SJSA1 (cell line): ENCODE data around the gene SCART1. TPM values are rescaled to one million over a fixed set of nuclear protein-coding genes. Genes with fewer than 3 reads are reported as not detected.
"Not testable (repeated sequence)": the region's sequence is repeated elsewhere in the genome, so short reads cannot be mapped to it uniquely, and the experiment has no call there.

Experiments used
- DNase-seq, 2 experiments: peaks; one replicate each; pipeline ENCODE4 v3.0.0-alpha.2; 2015 to 2020; ENCODE audit warnings: low spot score in 2 of 2, low read depth in 1 of 2
- H3K27ac ChIP-seq: fragments of 250-450 bp; sonication (Bioruptor Pico); 2 replicates; pipeline ENCODE4 v1.5.1; 2020; ENCODE audit warnings: mild to moderate bottlenecking, moderate library complexity
- H3K27me3 ChIP-seq: fragments of 250-450 bp; sonication (Bioruptor Pico); replicated peaks from 2 replicates; pipeline ENCODE4 v1.5.1; 2020; ENCODE audit warnings: mild to moderate bottlenecking, moderate library complexity
- H3K36me3 ChIP-seq: fragments of 250-450 bp; sonication (Bioruptor Pico); 2 replicates; pipeline ENCODE4 v1.5.1; 2020; ENCODE audit warnings: mild to moderate bottlenecking
- H3K4me1 ChIP-seq: fragments of 250-450 bp; sonication (Bioruptor Pico); replicated peaks from 2 replicates; pipeline ENCODE4 v1.6.1; 2021; ENCODE audit warnings: mild to moderate bottlenecking
- H3K4me3 ChIP-seq: fragments of 250-450 bp; sonication (Bioruptor Pico); 2 replicates; pipeline ENCODE4 v1.5.1; 2020; ENCODE audit warnings: mild to moderate bottlenecking
- H3K9me3 ChIP-seq: fragments of 250-450 bp; sonication (Bioruptor Pico); replicated peaks from 2 replicates; pipeline ENCODE4 v1.5.1; 2020; ENCODE audit warnings: mild to moderate bottlenecking
- total RNA-seq: library from RNA; depleted of rRNA; stranded (reverse); fragments of >200 nt; shearing (Covaris generic); gene quantifications from 2 replicates; pipeline ENCODE4 v1.2.3, GENCODE V29; 2014

SCART1 gene
- total RNA-seq, 1 experiment from 2014 or later = 0.18 TPM

GRCh38 chr10:133484818-133485217 lies 31.1 kb downstream of the SCART1 start:
- no peak for DNase-seq
- no peak overlapping the region for H3K4me3 ChIP-seq
- no peaks in the 10 kb centered on the region for H3K4me1 ChIP-seq
- no peaks in the 10 kb centered on the region for H3K27me3 ChIP-seq
- no peak overlapping the region for H3K27ac ChIP-seq
- no peaks in the 10 kb centered on the region; the same call in 1 of the 2 replicates for H3K9me3 ChIP-seq
- H3K36me3 ChIP-seq = no peaks in the 10 kb centered on the region

DNA sequence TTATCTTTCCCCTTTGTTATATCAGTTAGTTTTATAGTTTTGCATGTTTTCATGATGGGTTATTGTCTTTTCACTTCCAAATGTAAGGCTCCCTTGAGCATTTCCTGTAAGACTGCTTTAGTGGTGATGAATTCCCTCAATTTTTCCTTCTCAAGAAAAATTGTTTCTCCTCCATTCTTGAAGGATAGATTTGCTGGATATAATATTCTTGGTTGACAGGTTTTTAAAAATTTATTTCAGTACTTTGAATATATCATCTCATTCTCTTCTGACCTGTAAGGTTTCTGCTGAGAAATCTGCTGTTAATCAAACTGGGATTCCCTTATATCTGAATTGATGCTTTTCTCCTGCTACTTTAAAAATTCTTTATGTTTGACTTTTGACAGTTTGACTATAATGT lies 33.3 kb downstream of the SCART1 start:
- Histone ChIP-seq H3K4me1 (no peaks in the 10 kb centered on the region), H3K4me3 (no peak overlapping the region)
- no peak for DNase-seq

DNA sequence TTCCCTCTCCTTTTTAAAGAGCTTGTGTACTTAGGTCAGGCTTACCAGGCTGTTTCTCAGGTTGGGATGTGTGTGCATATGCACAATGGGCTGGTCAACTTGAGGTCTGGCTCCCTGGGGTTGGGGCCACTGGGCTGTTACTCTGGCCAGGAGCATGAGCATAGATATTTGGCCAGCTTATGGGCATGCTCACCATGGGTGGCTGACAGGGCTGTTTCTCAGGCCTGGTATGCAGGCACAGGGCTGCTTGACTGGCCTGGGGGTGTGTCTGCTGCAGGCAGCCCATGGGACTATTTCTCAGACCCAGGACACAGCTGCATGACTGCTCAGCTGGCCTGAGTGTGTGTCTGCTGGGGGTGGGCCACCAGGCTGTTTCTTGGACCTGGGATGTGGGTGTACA lies 34.6 kb downstream of the SCART1 start:
- Histone ChIP-seq H3K36me3 (no peaks in the 10 kb centered on the region), H3K27ac (no peak overlapping the region)
- DNase-seq = no peak

More for the DNA sequence above, 33.3 kb downstream of the SCART1 start:
- no peaks in the 10 kb centered on the region; the same call in 1 of the 2 replicates for H3K9me3 ChIP-seq
- no peak overlapping the region for H3K27ac ChIP-seq
- H3K27me3 ChIP-seq = no peaks in the 10 kb centered on the region
- H3K36me3 ChIP-seq = no peaks in the 10 kb centered on the region

GRCh38 chr10:133489816-133490588 lies 36.3 kb downstream of the SCART1 start:
- H3K27me3 ChIP-seq = no peaks in the 10 kb centered on the region
- DNase-seq = no peak
- no peaks in the 10 kb centered on the region for H3K9me3 ChIP-seq
- no peaks in the 10 kb centered on the region for H3K4me1 ChIP-seq
- H3K4me3 ChIP-seq = no peak overlapping the region
- H3K36me3 ChIP-seq = no peaks in the 10 kb centered on the region
- no peak overlapping the region for H3K27ac ChIP-seq

More for the DNA sequence above, 34.6 kb downstream of the SCART1 start:
- no peak overlapping the region for H3K4me3 ChIP-seq
- H3K9me3 ChIP-seq = no peaks in the 10 kb centered on the region; the same call in 1 of the 2 replicates
- H3K27me3 ChIP-seq = no peaks in the 10 kb centered on the region
- H3K4me1 ChIP-seq = no peaks in the 10 kb centered on the region

DNA sequence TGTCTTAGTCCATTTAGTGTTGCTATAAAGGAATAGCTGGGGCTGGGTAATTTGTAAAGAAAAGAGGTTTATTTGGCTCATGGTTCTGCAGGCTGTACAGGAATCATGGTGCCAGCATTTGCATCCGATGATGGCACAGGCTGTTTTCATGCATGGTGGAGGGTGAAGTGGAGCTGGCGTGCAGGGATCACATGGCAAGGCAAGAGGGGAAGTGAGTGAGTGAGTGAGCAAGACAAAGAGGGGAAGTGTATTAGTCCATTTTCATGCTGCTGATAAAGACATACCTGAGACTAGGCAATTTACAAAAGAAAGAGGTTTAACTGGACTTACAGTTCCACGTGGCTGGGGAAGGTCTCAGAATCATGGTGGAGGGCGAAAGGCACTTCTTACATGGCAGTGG lies 39.8 kb downstream of the SCART1 start:
- DNase-seq, H3K4me1 ChIP-seq, H3K27me3 ChIP-seq, H3K27ac ChIP-seq, H3K9me3 ChIP-seq, H3K36me3 ChIP-seq, H3K4me3 ChIP-seq: not testable (repeated sequence)

DNA sequence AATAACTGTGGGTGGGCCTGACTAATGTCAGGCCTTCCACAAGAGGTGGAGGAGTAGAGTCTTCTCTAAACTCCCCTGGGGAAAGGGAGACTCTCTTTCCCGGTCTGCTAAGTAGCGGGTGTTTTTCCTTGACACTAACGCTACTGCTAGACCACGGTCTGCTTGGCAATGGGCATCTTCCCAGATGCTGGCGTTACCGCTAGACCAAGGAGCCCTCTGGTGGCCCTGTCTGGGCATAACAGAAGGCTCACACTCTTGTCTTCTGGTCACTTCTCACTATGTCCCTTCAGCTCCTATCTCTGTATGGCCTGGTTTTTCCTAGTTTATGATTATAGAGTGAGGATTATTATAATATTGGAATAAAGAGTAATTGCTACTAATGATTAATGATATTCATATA lies 43.6 kb downstream of the SCART1 start:
- H3K27ac ChIP-seq, H3K36me3 ChIP-seq, H3K27me3 ChIP-seq, H3K4me3 ChIP-seq, H3K9me3 ChIP-seq, H3K4me1 ChIP-seq, DNase-seq: not testable (repeated sequence)

- not testable (repeated sequence) for H3K9me3 ChIP-seq, H3K36me3 ChIP-seq, DNase-seq, H3K27ac ChIP-seq, H3K27me3 ChIP-seq, H3K4me1 ChIP-seq, H3K4me3 ChIP-seq
Measured at GRCh38 chr10:133499176-133499575, 45.4 kb downstream of the SCART1 start.

GRCh38 chr10:133500897-133501296 lies 47.2 kb downstream of the SCART1 start:
- H3K27ac ChIP-seq, H3K4me3 ChIP-seq, DNase-seq, H3K36me3 ChIP-seq, H3K4me1 ChIP-seq, H3K27me3 ChIP-seq, H3K9me3 ChIP-seq: not testable (repeated sequence)

- no peak for DNase-seq
- Histone ChIP-seq H3K27ac (no peak overlapping the region), H3K36me3 (no peaks in the 10 kb centered on the region), H3K9me3 (no peaks in the 10 kb centered on the region), H3K27me3 (0 out of 2 replicates have a peak, but pooled peaks cover 3% of the 10 kb centered on the region), H3K4me1 (no peaks in the 10 kb centered on the region), H3K4me3 (no peak overlapping the region)
Measured at GRCh38 chr10:133509700-133510099, 56.0 kb downstream of the SCART1 start.

- no peak for DNase-seq
- no peak overlapping the region for H3K27ac ChIP-seq
- H3K4me3 ChIP-seq = no peak overlapping the region
- H3K4me1 ChIP-seq = no peaks in the 10 kb centered on the region
- 0 out of 2 replicates have a peak, but pooled peaks cover 3% of the 10 kb centered on the region for H3K27me3 ChIP-seq
- H3K9me3 ChIP-seq = no peaks in the 10 kb centered on the region
- no peaks in the 10 kb centered on the region for H3K36me3 ChIP-seq
Measured at GRCh38 chr10:133511408-133511807, 57.7 kb downstream of the SCART1 start.

GRCh38 chr10:133511907-133512528 lies 58.3 kb downstream of the SCART1 start:
- Histone ChIP-seq H3K36me3 (no peaks in the 10 kb centered on the region), H3K4me1 (no peaks in the 10 kb centered on the region), H3K9me3 (no peaks in the 10 kb centered on the region), H3K27me3 (peaks cover 3% of the 10 kb centered on the region; the same call in 1 of the 2 replicates), H3K27ac (no peak overlapping the region), H3K4me3 (no peak overlapping the region)
- DNase-seq = no peak

- Histone ChIP-seq H3K27ac (no peak overlapping the region), H3K4me1 (peaks cover 2% of the 10 kb centered on the region), H3K4me3 (no peak overlapping the region), H3K27me3 (peaks cover 3% of the 10 kb centered on the region), H3K36me3 (no peaks in the 10 kb centered on the region), H3K9me3 (no peaks in the 10 kb centered on the region; the same call in 1 of the 2 replicates)
- no peak for DNase-seq
Measured at GRCh38 chr10:133515471-133515870, 61.7 kb downstream of the SCART1 start.

DNA sequence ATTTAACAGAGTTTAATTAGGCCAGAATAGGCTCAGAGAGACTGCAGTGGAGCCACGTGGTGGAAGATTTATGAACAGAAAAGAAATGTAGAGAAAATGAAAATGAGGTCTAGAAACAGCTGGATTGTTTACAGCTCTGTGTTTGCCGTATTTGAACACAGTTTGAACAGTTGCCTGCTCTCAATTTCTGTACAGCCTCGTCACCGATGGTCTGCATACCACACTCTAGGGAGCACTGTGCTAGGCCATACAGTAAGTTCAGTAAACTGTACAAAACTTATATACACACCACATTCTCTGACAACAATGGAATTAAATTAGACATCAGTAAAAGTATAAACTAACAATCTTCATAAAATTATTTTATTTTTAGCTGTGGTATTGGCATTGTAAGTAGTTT lies 62.3 kb downstream of the SCART1 start:
- DNase-seq = no peak

DNA sequence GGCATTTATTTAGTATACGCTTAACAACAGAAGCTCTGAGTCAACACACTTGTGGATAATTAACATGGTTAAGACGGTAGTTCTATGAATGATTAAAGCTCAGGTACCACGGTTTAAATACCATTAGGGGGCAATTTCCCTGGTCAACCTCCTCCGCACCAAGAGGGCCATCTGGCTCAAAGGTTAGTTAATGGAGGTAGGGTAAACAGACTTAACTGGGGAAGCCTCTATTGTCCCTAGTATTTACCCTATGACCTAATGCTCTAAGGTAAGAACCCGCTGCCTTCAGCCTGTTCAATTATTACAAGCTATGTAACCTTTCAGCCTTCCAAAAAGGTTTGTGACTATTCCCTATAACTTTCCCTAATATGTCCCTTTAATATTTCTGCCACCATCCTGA lies 64.8 kb downstream of the SCART1 start:
- H3K4me3 ChIP-seq, H3K4me1 ChIP-seq, H3K27ac ChIP-seq, H3K9me3 ChIP-seq, DNase-seq, H3K36me3 ChIP-seq, H3K27me3 ChIP-seq: not testable (repeated sequence)

More for the DNA sequence above, 62.3 kb downstream of the SCART1 start:
- Histone ChIP-seq H3K4me1 (peaks cover 4% of the 10 kb centered on the region), H3K27me3 (peaks cover 3% of the 10 kb centered on the region), H3K27ac (no peak overlapping the region), H3K36me3 (no peaks in the 10 kb centered on the region), H3K4me3 (no peak overlapping the region), H3K9me3 (no peaks in the 10 kb centered on the region; the same call in 1 of the 2 replicates)
